Activated CD4-positive, alpha-beta T cell treated with anti-CD3 and anti-CD28 coated beads, Interleukin-10, Interleukin-2, amounts not matched to agents 100 ng/mL and 50 ng/mL, durations not matched to agents 16 hours and 8 hours (primary cell): ENCODE measurements around the gene DOK7.
"Not testable (repeated sequence)": the region's sequence is repeated elsewhere in the genome, so short reads cannot be mapped to it uniquely, and the experiment has no call there.

Source experiments
- DNase-seq: peaks from one replicate; pipeline ENCODE4 v3.0.0-alpha.2; 2020

DOK7 gene

GRCh38 chr4:3511601-3512000 is 48.5 kb downstream of the DOK7 start:
- DNase-seq: not testable (repeated sequence)

- DNase-seq: no peak
These were observed 49.2 kb downstream of the DOK7 start for GRCh38 chr4:3512279-3512678.

GRCh38 chr4:3512719-3513118 is 49.6 kb downstream of the DOK7 start:
- DNase-seq: no peak

- DNase-seq: no peak
These were observed 50.7 kb downstream of the DOK7 start for GRCh38 chr4:3513807-3514206.

- DNase-seq: no peak
These were observed 51.2 kb downstream of the DOK7 start for GRCh38 chr4:3514221-3514780.

GRCh38 chr4:3514806-3515501 is 51.8 kb downstream of the DOK7 start:
- DNase-seq: no peak

- DNase-seq: no peak
These were observed 52.5 kb downstream of the DOK7 start for GRCh38 chr4:3515646-3516045.

- no peak for DNase-seq
These were observed 53.1 kb downstream of the DOK7 start for GRCh38 chr4:3516061-3516835.

- no peak for DNase-seq
These were observed 54.0 kb downstream of the DOK7 start for GRCh38 chr4:3516836-3517730.

GRCh38 chr4:3517731-3518510 is 54.8 kb downstream of the DOK7 start:
- no peak for DNase-seq

- no peak for DNase-seq
These were observed 55.4 kb downstream of the DOK7 start for GRCh38 chr4:3518511-3518880.

- DNase-seq: no peak
These were observed 55.8 kb downstream of the DOK7 start for GRCh38 chr4:3518941-3519340.

GRCh38 chr4:3519468-3520264 is 56.6 kb downstream of the DOK7 start:
- DNase-seq: no peak

- no peak for DNase-seq
These were observed 57.2 kb downstream of the DOK7 start for GRCh38 chr4:3520276-3520675.

GRCh38 chr4:3520796-3521600 is 57.9 kb downstream of the DOK7 start:
- no peak for DNase-seq

GRCh38 chr4:3521621-3522325 is 58.7 kb downstream of the DOK7 start:
- no peak for DNase-seq

GRCh38 chr4:3522326-3522640 is 59.2 kb downstream of the DOK7 start:
- no peak for DNase-seq

- no peak for DNase-seq
These were observed 59.5 kb downstream of the DOK7 start for GRCh38 chr4:3522651-3523050.

GRCh38 chr4:3523146-3523627 is 60.1 kb downstream of the DOK7 start:
- DNase-seq: no peak

GRCh38 chr4:3523628-3524221 is 60.6 kb downstream of the DOK7 start:
- no peak for DNase-seq
